K562 (cell line): ENCODE results near the gene SATB1. TPM values are rescaled to one million over a fixed set of nuclear protein-coding genes. Genes with fewer than 3 reads are reported as not detected.

ENCODE experiments used
- ATAC-seq: fragments of 200-7000 bp; cut with Tn5 transposase; 3 replicates; pipeline ENCODE4 v1.9.1; 2020; ENCODE audit warnings: moderate library complexity
- BruUV-seq: library from RNA; stranded (reverse); fragments of 400-500 nt; replicated peaks from 2 replicates; lab custom pipeline; 2021; lab: Mats Ljungman, UMichigan
- CTCF ChIA-PET: fragments of 300-600 bp; formaldehyde crosslinking; extraction: SDS; loops from one replicate; lab custom pipeline; 2021; ENCODE audit warnings: low intra/inter-chr PET ratio; lab: Yijun Ruan, JAX
- POLR2A ChIA-PET: fragments of 300-600, 350-650 bp; sonication (Branson Sonifier 250); formaldehyde crosslinking; extraction: SDS; loops from one replicate; lab custom pipeline; 2021; ENCODE audit warnings: antibody characterized with exemption, inconsistent platforms; lab: Yijun Ruan, JAX
- DNase-seq, 4 experiments: peaks; one replicate each; pipeline versions ENCODE4 v3.0.0 to v3.0.0-alpha.2; 2011 to 2018; ENCODE audit warnings: low spot score in 3 of 4, mixed read lengths in 3 of 4; ENCODE audit errors: extremely low read depth in 1 of 4
- FAIRE-seq: peaks from 2 replicates; lab custom pipeline; 2011; peaks lifted over from hg19 to GRCh38; lab: Jason Lieb, UNC
- H2AFZ ChIP-seq: 2 replicates; pipeline ENCODE4 v1.6.0; 2011; ENCODE audit warnings: low read depth, low read length, control low read depth, inconsistent platforms
- H3K27ac ChIP-seq: fragments of 200-600 bp; 3 replicates; pipeline ENCODE4 v1.8.0; 2011; ENCODE audit warnings: low read depth, mild to moderate bottlenecking, control low read depth, inconsistent platforms, low read length, moderate library complexity, mixed read lengths; ENCODE audit errors: extremely low read depth
- H3K27me3 ChIP-seq, 2 experiments: fragments of 300-600 bp in 1 of 2; 2 replicates in 1 of 2; 3 replicates in 1 of 2; pipeline versions ENCODE4 v1.6.0 to v1.8.0; 2011; ENCODE audit warnings: inconsistent platforms in 2 of 2, low read length in 2 of 2, mild to moderate bottlenecking in 1 of 2, mixed read lengths in 1 of 2, moderate library complexity in 1 of 2; ENCODE audit not compliant: control insufficient read depth in 2 of 2, insufficient read depth in 2 of 2
- H3K36me3 ChIP-seq: fragments of 300-600 bp; 3 replicates; pipeline ENCODE4 v1.8.0; 2011; ENCODE audit warnings: mild to moderate bottlenecking, low read length, inconsistent platforms; ENCODE audit not compliant: control insufficient read depth, insufficient read depth
- H3K4me1 ChIP-seq, 2 experiments: fragments of 200-600 bp in 1 of 2; replicated peaks in 1 of 2; 2 replicates in 1 of 2; 3 replicates in 1 of 2; pipeline versions ENCODE4 v1.5.1 to v1.8.0; 2011; ENCODE audit warnings: inconsistent platforms in 2 of 2, low read length in 2 of 2, mild to moderate bottlenecking in 1 of 2, mixed read lengths in 1 of 2, moderate library complexity in 1 of 2; ENCODE audit not compliant: control insufficient read depth in 2 of 2, insufficient read depth in 2 of 2
- H3K4me2 ChIP-seq: 2 replicates; pipeline ENCODE4 v1.6.1; 2011; ENCODE audit warnings: low read length, control low read depth, inconsistent platforms, mixed read lengths; ENCODE audit not compliant: insufficient read depth
- H3K4me3 ChIP-seq: fragments of 200-600 bp; sonication (generic), shearing (Covaris generic); 2 replicates; pipeline ENCODE4 v1.5.1; 2016; ENCODE audit warnings: control low read depth, inconsistent platforms
- H3K79me2 ChIP-seq: fragments of 200-600 bp; 3 replicates; pipeline ENCODE4 v1.8.0; 2011; ENCODE audit warnings: low read length, inconsistent platforms; ENCODE audit not compliant: control insufficient read depth, insufficient read depth
- H3K9ac ChIP-seq, 2 experiments: 2 replicates each; pipeline versions ENCODE4 v1.6.0 to v1.6.1; 2011; ENCODE audit warnings: low read depth in 2 of 2, low read length in 2 of 2, control low read depth in 1 of 2, inconsistent platforms in 1 of 2, mild to moderate bottlenecking in 1 of 2, mixed read lengths in 1 of 2; ENCODE audit not compliant: insufficient read depth in 1 of 2
- H3K9me1 ChIP-seq: one replicate; pipeline ENCODE4 v1.6.0; 2011; ENCODE audit warnings: inconsistent platforms, mild to moderate bottlenecking, low read length, moderate library complexity; ENCODE audit not compliant: control insufficient read depth, insufficient read depth
- H3K9me3 ChIP-seq: replicated peaks from 2 replicates; pipeline ENCODE4 v1.5.1; 2011; ENCODE audit warnings: low read depth, low read length, inconsistent platforms; ENCODE audit not compliant: control insufficient read depth, insufficient read depth
- H4K20me1 ChIP-seq: replicated peaks from 2 replicates; pipeline ENCODE4 v1.6.1; 2011; ENCODE audit warnings: low read length, inconsistent platforms, mixed read lengths; ENCODE audit not compliant: control insufficient read depth, insufficient read depth
- AFF4 ChIP-seq: sonication (generic); formaldehyde crosslinking; IDR thresholded peaks from 2 replicates; pipeline ENCODE4 v1.8.0; 2023; ENCODE audit warnings: mild to moderate bottlenecking, missing genetic modification reagents
- ASH1L ChIP-seq: fragments of 450-650 bp; IDR thresholded peaks from 2 replicates; pipeline ENCODE4 v1.6.1; 2018; ENCODE audit warnings: borderline replicate concordance, mild to moderate bottlenecking, low read depth; ENCODE audit not compliant: partially characterized antibody
- ATF2 ChIP-seq: sonication (generic); formaldehyde crosslinking; IDR thresholded peaks from 2 replicates; pipeline ENCODE4 v1.8.1; 2022; ENCODE audit warnings: missing genetic modification reagents
- BACH1 ChIP-seq: fragments of 200-800 bp; sonication (Bioruptor generic); IDR thresholded peaks from 2 replicates; pipeline ENCODE4 v1.6.1; 2016; ENCODE audit warnings: missing genetic modification characterization, missing compliant biosample characterization
- PREB ChIP-seq: sonication (generic); formaldehyde crosslinking; IDR thresholded peaks from 2 replicates; pipeline ENCODE4 v1.8.1; 2023; ENCODE audit warnings: mild to moderate bottlenecking, missing genetic modification reagents
- WGBS: fragments of 100-300 bp; shearing (Covaris generic); methylation state at CpG from one replicate; pipeline ENCODE4 v1.1.6; 2016; ENCODE audit warnings: low coverage, mixed read lengths; ENCODE audit not compliant: insufficient coverage; ENCODE audit errors: missing lambda C conversion rate; 5-methylcytosine and 5-hydroxymethylcytosine counted together
- in situ Hi-C: fragments of 300-500 bp; cut with MboI; formaldehyde crosslinking; loops from 4 replicates; pipeline ENCODE4 v1.15.0; 2018; ENCODE audit warnings: inconsistent platforms, mixed read lengths
- intact Hi-C: fragments of 100-400 bp; cut with micrococcal nuclease; formaldehyde crosslinking; loops from 2 replicates; pipeline ENCODE4 v1.14.2; 2022
- polyA plus RNA-seq, 8 experiments: library from polyadenylated mRNA; depleted of rRNA in 4 of 8; stranded (reverse) in 5 of 8; unstranded in 3 of 8; fragments of >200 nt; fragmentation: Nextera tagmentation in 2 of 8; fragmentation: Illumina TruSeq in 1 of 8; extraction: Ambion mirVana in 2 of 8; extraction: Trizol in 1 of 8; gene quantifications; 2 replicates each; pipeline versions ENCODE4 v1.2.1 to v1.2.3, GENCODE V29; 2011 to 2014; ENCODE audit warnings: inconsistent platforms in 1 of 8, missing spikeins in 1 of 8
- total RNA-seq, 7 experiments: library from RNA; depleted of rRNA in 6 of 7; stranded (reverse); fragments of >200 nt in 6 of 7; fragmentation: Illumina TruSeq in 2 of 7; extraction: Trizol in 2 of 7; gene quantifications; 2 replicates each; pipeline versions ENCODE4 v1.2.1 to v1.2.3, GENCODE V29; 2011 to 2021; ENCODE audit warnings: low replicate concordance in 1 of 7

Gene SATB1
- total and polyA plus RNA-seq, 9 of the 15 experiments (the other 6 are each of a cell fraction or from before 2014, with no cell fraction given): 0.03 to 2.5 (median 0.15) TPM; not detected in 1

GRCh38 chr3:18434711-18435110, 9.6 kb upstream of the SATB1 start:
- ATAC-seq (no peak), FAIRE-seq (no peak), DNase-seq (no peak)
- H3K9ac ChIP-seq: no peak overlapping the region
- POLR2A ChIA-PET: no interaction called here
- WGBS: under 1% methylated on average over 6 of the region's 6 CpGs
- H3K79me2 ChIP-seq: no peaks in the 10 kb centered on the region
- H3K4me3 ChIP-seq: no peak overlapping the region
- H3K36me3 ChIP-seq: no peaks in the 10 kb centered on the region
- no peak overlapping the region for H3K4me2 ChIP-seq
- in situ Hi-C loops (no loop called here), intact Hi-C loops (no loop called here)
- no peak overlapping the region for H3K27ac ChIP-seq
- BruUV-seq: no TSS peak
- TF ChIP-seq ATF2 (CRISPR knock-in tag) (no peak), PREB (no peak), AFF4 (CRISPR knock-in tag) (no peak), BACH1 (tag) (no peak), ASH1L (no peak)
- no peaks in the 10 kb centered on the region for H3K27me3 ChIP-seq
- H3K9me1 ChIP-seq: no peaks in the 10 kb centered on the region
- H3K4me1 ChIP-seq: no peaks in the 10 kb centered on the region
- no peak overlapping the region for H2AFZ ChIP-seq
- no peaks in the 10 kb centered on the region for H4K20me1 ChIP-seq
- CTCF ChIA-PET: no interaction called here
- no peaks in the 10 kb centered on the region for H3K9me3 ChIP-seq
